Tibial nerve (tissue), 4 donors: ENCODE measurements around the gene ARHGEF11. TPM values are rescaled to one million over a fixed set of nuclear protein-coding genes. Genes with fewer than 3 reads are reported as not detected.

ENCODE experiments used
- DNase-seq, 2 donors: peaks; one replicate each; pipeline ENCODE4 v3.0.0-alpha.2; 2019; ENCODE audit warnings: low spot score in 2 of 2
- H3K27ac ChIP-seq, 4 donors: fragments of 200-600 bp; sonication (generic) in 3 of 4; one replicate each; pipeline ENCODE4 v1.5.1; 2017 to 2019; ENCODE audit warnings: mild to moderate bottlenecking in 1 of 4
- H3K27me3 ChIP-seq, 2 donors: fragments of 200-600 bp; sonication (generic) in 1 of 2; one replicate each; pipeline versions ENCODE4 v1.5.1 to v1.6.0; 2017 to 2019
- H3K36me3 ChIP-seq, 3 donors: fragments of 200-600 bp; sonication (generic); one replicate each; pipeline ENCODE4 v1.5.1; 2018 to 2019
- H3K4me1 ChIP-seq, 4 donors: fragments of 200-600 bp; sonication (generic) in 3 of 4; one replicate each; pipeline ENCODE4 v1.5.1; 2017 to 2019
- H3K4me3 ChIP-seq, 4 donors: fragments of 200-600 bp; sonication (generic) in 3 of 4; one replicate each; pipeline ENCODE4 v1.5.1; 2017 to 2019; ENCODE audit warnings: mild to moderate bottlenecking in 1 of 4, moderate library complexity in 1 of 4
- H3K9me3 ChIP-seq, 4 donors: fragments of 200-600 bp; sonication (generic) in 3 of 4; one replicate each; pipeline ENCODE4 v1.5.1; 2017 to 2019
- EP300 ChIP-seq, 2 donors: sonication (generic); formaldehyde crosslinking; IDR thresholded peaks; one replicate each; pipeline ENCODE4 v1.6.1; 2017; ENCODE audit warnings: antibody characterized with exemption in 2 of 2, mild to moderate bottlenecking in 1 of 2
- POLR2A ChIP-seq, 2 donors: fragments of 450-650 bp; IDR thresholded peaks; one replicate each; pipeline ENCODE4 v1.6.1; 2017; ENCODE audit warnings: antibody characterized with exemption in 2 of 2, mild to moderate bottlenecking in 2 of 2, moderate library complexity in 2 of 2
- WGBS, 2 donors: methylation state at CpG; one replicate each; pipeline ENCODE4 v1.1.5; 2018; 5-methylcytosine and 5-hydroxymethylcytosine counted together
- total RNA-seq, 4 donors: library from RNA; depleted of rRNA; stranded (reverse); fragments of >200 nt; gene quantifications; one replicate each; pipeline ENCODE4 v1.1.0, GENCODE V29; 2016
- TF ChIP-seq, protein P1 (sequence below), 5 experiments: fragments of 200-600 bp in 3 of 5; fragments of 450-650 bp in 2 of 5; sonication (generic) in 3 of 5; IDR thresholded peaks; one replicate each; pipeline ENCODE4 v1.5.1; 2016 to 2019; ENCODE audit warnings: antibody characterized with exemption in 5 of 5, mild to moderate bottlenecking in 3 of 5, moderate library complexity in 2 of 5

ARHGEF11 gene
- total RNA-seq, 4 donors from 2014 or later = 41.3 to 58.4 (median 46.8) TPM

DNA sequence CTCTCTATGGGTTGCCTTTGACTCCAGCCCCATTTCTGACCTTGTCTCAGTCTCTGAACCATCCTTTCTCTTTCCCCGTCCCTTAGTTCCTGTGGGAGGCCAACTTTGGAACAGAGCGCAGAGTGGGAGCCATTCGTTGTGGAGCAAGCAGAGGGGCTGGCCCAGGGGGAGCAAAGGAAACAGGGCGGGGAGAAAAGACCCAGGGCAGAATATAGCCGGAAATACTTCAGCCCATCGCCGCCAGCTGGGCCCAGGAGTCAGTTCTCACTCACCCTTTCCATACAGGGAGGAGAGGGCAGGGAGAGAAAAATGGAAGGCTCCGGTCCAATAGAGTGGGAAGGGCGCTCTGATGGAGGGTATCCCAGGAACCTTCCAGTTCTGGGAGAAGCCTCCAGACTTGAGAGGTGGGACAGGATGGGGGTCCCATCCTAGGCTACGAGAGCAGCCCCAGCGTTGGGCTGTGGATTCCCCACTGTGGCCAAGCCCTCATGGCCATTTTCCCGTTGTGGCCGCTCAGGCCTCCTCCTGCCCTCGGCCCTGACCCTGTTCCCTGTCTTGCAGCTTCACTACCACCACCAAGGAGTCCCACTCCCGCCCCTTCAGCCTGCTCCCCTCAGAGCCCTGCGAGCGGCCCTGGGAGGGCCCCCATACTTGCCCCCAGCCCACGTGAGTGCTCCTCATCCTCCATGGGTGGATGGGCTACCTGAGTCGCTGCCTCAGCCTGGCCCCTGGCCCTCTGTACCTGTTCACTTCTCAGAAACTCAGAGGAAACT is 141.2 kb downstream of the ARHGEF11 start:
- peak overlapping the region in 2 of 4 donors; percentile 56 to 97 for H3K27ac ChIP-seq
- peaks cover 0 to 8% of the 10 kb centered on the region in 2 donors for H3K27me3 ChIP-seq
- peaks cover 0 to 28% (median 0%) of the 10 kb centered on the region in 3 donors for H3K36me3 ChIP-seq
- no peak overlapping the region for H3K4me3 ChIP-seq
- DNase-seq = no peak
- TF ChIP-seq, protein P1, sequence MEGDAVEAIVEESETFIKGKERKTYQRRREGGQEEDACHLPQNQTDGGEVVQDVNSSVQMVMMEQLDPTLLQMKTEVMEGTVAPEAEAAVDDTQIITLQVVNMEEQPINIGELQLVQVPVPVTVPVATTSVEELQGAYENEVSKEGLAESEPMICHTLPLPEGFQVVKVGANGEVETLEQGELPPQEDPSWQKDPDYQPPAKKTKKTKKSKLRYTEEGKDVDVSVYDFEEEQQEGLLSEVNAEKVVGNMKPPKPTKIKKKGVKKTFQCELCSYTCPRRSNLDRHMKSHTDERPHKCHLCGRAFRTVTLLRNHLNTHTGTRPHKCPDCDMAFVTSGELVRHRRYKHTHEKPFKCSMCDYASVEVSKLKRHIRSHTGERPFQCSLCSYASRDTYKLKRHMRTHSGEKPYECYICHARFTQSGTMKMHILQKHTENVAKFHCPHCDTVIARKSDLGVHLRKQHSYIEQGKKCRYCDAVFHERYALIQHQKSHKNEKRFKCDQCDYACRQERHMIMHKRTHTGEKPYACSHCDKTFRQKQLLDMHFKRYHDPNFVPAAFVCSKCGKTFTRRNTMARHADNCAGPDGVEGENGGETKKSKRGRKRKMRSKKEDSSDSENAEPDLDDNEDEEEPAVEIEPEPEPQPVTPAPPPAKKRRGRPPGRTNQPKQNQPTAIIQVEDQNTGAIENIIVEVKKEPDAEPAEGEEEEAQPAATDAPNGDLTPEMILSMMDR (IDR thresholded peaks at IDR 0.05) = no peak
- TF ChIP-seq POLR2A (IDR thresholded peaks at IDR 0.05) = no peak
- TF ChIP-seq EP300 (IDR thresholded peaks at IDR 0.05) = no peak
- H3K9me3 ChIP-seq = no peaks in the 10 kb centered on the region
- H3K4me1 ChIP-seq = peaks cover 0 to 100% (median 48%) of the 10 kb centered on the region in 4 donors
- WGBS, 2 donors = 53 to 60% methylated on average over 19 of the region's 19 CpGs

DNA sequence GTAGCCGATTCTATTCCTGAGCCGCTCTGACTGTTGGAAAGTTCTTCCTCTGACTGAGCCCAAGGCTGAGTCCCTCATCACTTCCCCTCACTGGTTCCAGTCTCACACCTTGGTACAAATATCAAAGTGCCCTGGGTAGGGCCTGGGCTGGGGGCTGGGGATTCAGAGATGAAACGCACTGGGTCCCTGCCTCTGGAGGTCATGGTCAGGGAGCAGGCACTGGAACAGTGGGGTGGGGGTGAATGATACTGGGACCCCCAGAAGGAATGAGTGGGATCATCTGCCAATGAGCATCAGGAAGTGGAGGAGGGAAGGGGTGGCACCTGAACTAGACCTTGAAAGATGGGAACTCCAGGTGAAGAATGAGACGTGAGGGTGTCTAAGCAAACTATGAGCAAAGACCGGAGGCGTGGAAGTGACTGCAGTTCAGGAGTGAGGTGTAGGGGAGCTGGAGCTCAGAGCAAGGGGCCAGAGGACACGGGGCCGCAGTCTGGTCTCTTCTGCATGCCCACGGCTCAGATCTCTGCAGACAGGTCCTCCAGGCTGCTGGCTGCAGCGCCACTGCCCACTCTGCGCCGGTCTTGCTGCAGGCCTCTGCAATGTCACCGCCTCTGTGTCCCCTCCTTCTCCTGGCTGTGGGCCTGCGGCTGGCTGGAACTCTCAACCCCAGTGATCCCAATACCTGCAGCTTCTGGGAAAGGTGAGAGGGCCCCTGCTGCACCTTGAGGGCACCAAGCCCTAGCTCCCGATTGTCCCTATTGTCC is 142.0 kb downstream of the ARHGEF11 start:
- 69 to 73% methylated on average over 15 of the region's 15 CpGs for WGBS, 2 donors
- Histone ChIP-seq H3K4me3 (no peak overlapping the region), H3K27ac (peak overlapping the region in 2 of 4 donors; percentile 69 to 97)

DNA sequence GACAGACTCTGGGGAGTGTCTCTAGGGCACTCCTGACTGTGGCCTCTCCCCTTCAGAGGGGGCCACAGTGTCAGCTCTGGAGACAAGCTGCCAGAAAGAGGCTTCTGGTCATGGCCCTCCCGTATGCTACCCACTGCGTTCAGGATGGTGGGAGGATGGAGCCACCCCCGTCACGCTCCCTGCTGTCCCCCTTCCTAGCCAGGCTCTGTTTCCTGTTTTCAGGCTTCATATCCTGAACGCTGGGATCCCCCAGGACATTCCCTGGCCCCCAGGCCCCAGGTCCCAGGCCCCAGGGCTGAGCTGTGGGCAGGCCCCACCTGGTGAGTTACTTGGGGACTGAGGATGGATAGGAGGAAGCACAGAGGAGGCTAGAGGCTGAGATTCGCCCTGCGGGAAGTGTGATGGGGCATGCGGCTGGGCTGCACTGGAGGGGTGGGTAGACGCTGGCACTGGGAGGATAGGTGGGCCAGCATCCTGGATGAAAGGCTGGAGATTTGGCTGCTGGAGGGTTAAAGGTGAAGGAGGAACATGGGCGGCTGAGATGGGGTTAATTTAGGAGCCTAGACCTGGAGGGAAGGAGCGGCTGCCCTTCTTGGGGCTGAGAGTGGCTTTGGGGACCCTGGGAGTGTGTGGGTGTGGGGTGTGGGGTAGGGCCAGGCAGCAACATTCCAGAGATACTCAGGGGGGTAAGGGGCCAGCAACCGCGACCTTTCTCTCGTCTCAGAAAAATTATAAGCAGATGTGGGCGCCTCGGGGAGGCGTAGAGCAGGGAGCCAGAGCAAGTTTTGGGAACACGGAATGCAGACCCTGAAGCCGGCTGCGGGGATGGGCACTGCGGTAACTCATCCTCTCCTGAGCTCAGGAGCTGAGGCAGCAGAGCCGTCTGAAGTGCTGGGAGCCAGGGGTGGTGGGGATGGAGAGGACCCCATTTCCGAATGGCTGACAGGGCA is 143.3 kb downstream of the ARHGEF11 start:
- TF ChIP-seq, protein P1 (IDR thresholded peaks at IDR 0.05) = no peak
- TF ChIP-seq EP300 (IDR thresholded peaks at IDR 0.05) = no peak
- no peak for TF ChIP-seq POLR2A (IDR thresholded peaks at IDR 0.05)
- Histone ChIP-seq H3K27me3 (peaks cover 0 to 3% of the 10 kb centered on the region in 2 donors), H3K4me3 (no peak overlapping the region), H3K9me3 (no peaks in the 10 kb centered on the region), H3K4me1 (peaks cover 0 to 100% (median 58%) of the 10 kb centered on the region in 4 donors), H3K27ac (peak overlapping the region in 3 of 4 donors; percentile 19 to 97 (median 69)), H3K36me3 (peaks cover 0 to 15% (median 0%) of the 10 kb centered on the region in 3 donors)
- WGBS, 2 donors = 29 to 35% methylated on average over 22 of the region's 23 CpGs
- no peak for DNase-seq

More for the DNA sequence above, 142.0 kb downstream of the ARHGEF11 start:
- peaks cover 0 to 100% (median 52%) of the 10 kb centered on the region in 4 donors for H3K4me1 ChIP-seq
- no peaks in the 10 kb centered on the region for H3K9me3 ChIP-seq
- peaks cover 0 to 24% (median 0%) of the 10 kb centered on the region in 3 donors for H3K36me3 ChIP-seq
- TF ChIP-seq EP300 (IDR thresholded peaks at IDR 0.05) (no peak), POLR2A (IDR thresholded peaks at IDR 0.05) (no peak)
- TF ChIP-seq, protein P1 (IDR thresholded peaks at IDR 0.05) = no peak
- peaks cover 0 to 8% of the 10 kb centered on the region in 2 donors for H3K27me3 ChIP-seq
- no peak for DNase-seq

DNA sequence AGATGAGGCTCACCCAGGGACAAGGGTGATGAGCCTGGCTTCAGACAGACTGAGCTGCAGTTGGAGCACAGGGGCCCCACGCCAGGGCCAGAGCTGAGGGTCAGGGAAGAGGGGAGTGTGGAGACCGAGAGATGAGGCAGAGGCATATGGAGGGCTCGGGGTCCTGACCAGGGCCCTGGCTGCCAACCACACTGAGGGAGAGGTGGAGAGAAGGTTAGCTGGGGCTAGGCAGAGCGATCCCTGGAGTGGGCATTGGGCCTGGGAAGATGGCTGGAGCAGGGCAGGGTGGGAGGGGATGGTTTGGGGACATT is 144.0 kb downstream of the ARHGEF11 start:
- H3K4me1 ChIP-seq = peaks cover 0 to 100% (median 59%) of the 10 kb centered on the region in 4 donors
- peaks cover 0 to 8% (median 0%) of the 10 kb centered on the region in 3 donors for H3K36me3 ChIP-seq
- H3K27ac ChIP-seq = peak overlapping the region in 3 of 4 donors; percentile 19 to 97 (median 69)
- TF ChIP-seq POLR2A (IDR thresholded peaks at IDR 0.05) (no peak), EP300 (IDR thresholded peaks at IDR 0.05) (no peak)
- TF ChIP-seq, protein P1 (IDR thresholded peaks at IDR 0.05) = no peak
- H3K27me3 ChIP-seq = no peaks in the 10 kb centered on the region
- no peak for DNase-seq
- H3K9me3 ChIP-seq = no peaks in the 10 kb centered on the region
- no peak overlapping the region for H3K4me3 ChIP-seq
- 53 to 69% methylated on average over 4 of the region's 4 CpGs for WGBS, 2 donors
